Sigmoid colon (tissue), 4 donors: ENCODE measurements around the gene EML6.

Experiments
- POLR2A ChIP-seq, 2 donors: fragments of 450-650 bp; IDR thresholded peaks; one replicate each; pipeline ENCODE4 v1.6.1; 2016; ENCODE audit warnings: antibody characterized with exemption in 2 of 2, mild to moderate bottlenecking in 2 of 2, moderate library complexity in 2 of 2
- POLR2AphosphoS5 ChIP-seq, 4 donors: sonication (generic); formaldehyde crosslinking; IDR thresholded peaks; one replicate each; pipeline ENCODE4 v1.6.1; 2017; ENCODE audit warnings: antibody characterized with exemption in 4 of 4
- TF ChIP-seq, protein P1 (sequence below), 4 experiments: fragments of 450-650 bp in 3 of 4; fragments of 200-600 bp in 1 of 4; IDR thresholded peaks; one replicate each; pipeline ENCODE4 v1.5.1; 2016 to 2019; ENCODE audit warnings: antibody characterized with exemption in 4 of 4, mild to moderate bottlenecking in 3 of 4, moderate library complexity in 2 of 4

DNA sequence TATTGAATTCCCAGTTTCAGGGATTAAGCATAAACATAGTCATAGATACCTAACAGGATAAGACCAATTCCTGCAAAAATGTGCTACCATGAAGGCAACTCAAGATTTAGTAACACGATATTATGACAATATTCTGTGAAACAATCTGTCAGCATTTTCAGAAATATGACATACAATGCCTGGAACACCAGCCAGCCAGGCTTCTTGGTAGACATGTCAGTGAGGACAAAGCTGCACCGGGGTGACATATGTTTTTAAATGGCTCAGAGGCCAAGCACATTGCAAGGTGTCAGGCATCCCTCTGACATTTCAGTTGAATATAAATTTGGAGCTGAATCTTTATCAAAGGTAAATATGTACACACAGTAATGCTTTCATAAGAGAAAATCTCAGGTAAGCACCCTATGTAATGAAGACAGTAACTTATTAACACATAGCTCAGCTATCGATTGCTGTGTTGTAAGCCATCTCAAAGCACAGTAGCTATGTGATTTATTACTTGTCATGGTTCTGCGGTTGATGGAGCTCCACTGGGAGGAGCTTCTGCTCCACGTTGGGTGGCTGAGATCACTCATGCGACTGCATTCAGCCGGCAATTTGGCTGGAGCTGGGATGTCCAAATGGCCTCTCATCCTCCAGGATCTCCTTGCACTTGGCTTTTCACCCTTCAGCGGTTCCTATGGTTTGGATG is 31.9 kb upstream of the EML6 start:
- no peak for TF ChIP-seq POLR2A (IDR thresholded peaks at IDR 0.05)
- TF ChIP-seq, protein P1, sequence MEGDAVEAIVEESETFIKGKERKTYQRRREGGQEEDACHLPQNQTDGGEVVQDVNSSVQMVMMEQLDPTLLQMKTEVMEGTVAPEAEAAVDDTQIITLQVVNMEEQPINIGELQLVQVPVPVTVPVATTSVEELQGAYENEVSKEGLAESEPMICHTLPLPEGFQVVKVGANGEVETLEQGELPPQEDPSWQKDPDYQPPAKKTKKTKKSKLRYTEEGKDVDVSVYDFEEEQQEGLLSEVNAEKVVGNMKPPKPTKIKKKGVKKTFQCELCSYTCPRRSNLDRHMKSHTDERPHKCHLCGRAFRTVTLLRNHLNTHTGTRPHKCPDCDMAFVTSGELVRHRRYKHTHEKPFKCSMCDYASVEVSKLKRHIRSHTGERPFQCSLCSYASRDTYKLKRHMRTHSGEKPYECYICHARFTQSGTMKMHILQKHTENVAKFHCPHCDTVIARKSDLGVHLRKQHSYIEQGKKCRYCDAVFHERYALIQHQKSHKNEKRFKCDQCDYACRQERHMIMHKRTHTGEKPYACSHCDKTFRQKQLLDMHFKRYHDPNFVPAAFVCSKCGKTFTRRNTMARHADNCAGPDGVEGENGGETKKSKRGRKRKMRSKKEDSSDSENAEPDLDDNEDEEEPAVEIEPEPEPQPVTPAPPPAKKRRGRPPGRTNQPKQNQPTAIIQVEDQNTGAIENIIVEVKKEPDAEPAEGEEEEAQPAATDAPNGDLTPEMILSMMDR (IDR thresholded peaks at IDR 0.05) = no peak
- TF ChIP-seq POLR2AphosphoS5 (IDR thresholded peaks at IDR 0.05) = no peak
